ENCODE results near the gene FANCB. TPM values are rescaled to one million over a fixed set of nuclear protein-coding genes. Genes with fewer than 3 reads are reported as not detected.

FANCB gene
- total RNA-seq (7.2 TPM), polyA plus RNA-seq (1.4 TPM)
- long read RNA-seq, donor 1, result 0 reads
- long read RNA-seq, donor 2, result 0 reads
- long read RNA-seq, donor 3, result 0 reads
- long read RNA-seq, donor 4, result 0 reads
- long read RNA-seq, donor 5, result 0 reads
- long read RNA-seq, donor 6, result 0 reads
- long read RNA-seq, donor 7, result 0 reads
- long read RNA-seq, donor 8, result 0 reads
- long read RNA-seq, donor 9, partial matches to known transcripts, result 6 of 6 reads
- long read RNA-seq, donor 9, other reads (novel, unspliced or antisense), result 0 of 6 reads
- long read RNA-seq, donor 10, partial matches to known transcripts, result 0 of 1 reads
- long read RNA-seq, donor 10, other reads (novel, unspliced or antisense), result 0 of 1 reads

GRCh38 chrX:14872851-14873675 is at the start of gene FANCB, which contains the start of gene MOSPD2:
Gene FANCB, minus strand, starts transcription at chrX:14873069. Its CDS starts 7,559 bp downstream, at chrX:14865510.
Gene MOSPD2, plus strand, starts transcription at chrX:14873421. Its CDS starts 108 bp downstream, at chrX:14873529.
- WGBS, result under 1% methylated on average over 77 of the region's 78 CpGs
- no peaks in the 10 kb centered on the region for H3K36me3 ChIP-seq (ENCODE audit: control insufficient read depth in 2 of 2, insufficient read depth in 2 of 2, low read length in 1 of 2)
- DNase-seq (ENCODE audit: low read depth in 6 of 9, low spot score in 9 of 9), result peak; percentile 66 to 95 (median 85)
- peak within 1 kb of the TSS; percentile 69 to 74 for H3K4me3 ChIP-seq (ENCODE audit: low read length in 2 of 2)
- no peaks in the 10 kb centered on the region for H3K27me3 ChIP-seq (ENCODE audit: control insufficient read depth in 2 of 2, insufficient read depth in 1 of 2, low read length in 1 of 2)
- peak within 1 kb of the TSS; percentile 74 to 90 for H3K27ac ChIP-seq (ENCODE audit: low read depth in 1 of 2, low read length in 1 of 2)
- H3K4me1 ChIP-seq (ENCODE audit: control insufficient read depth in 2 of 2, insufficient read depth in 2 of 2, low read length in 2 of 2), result peaks cover 0 to 4% of the 10 kb centered on the region in 2 donors
- peaks cover 0 to 3% of the 10 kb centered on the region in 2 donors for H3K9me3 ChIP-seq (ENCODE audit: control insufficient read depth in 2 of 2, insufficient read depth in 1 of 2, low read length in 1 of 2)

GRCh38 chrX:14922437-14922836 is 49.6 kb upstream of the FANCB start:
- no peaks in the 10 kb centered on the region for H3K4me1 ChIP-seq (ENCODE audit: control insufficient read depth in 2 of 2, insufficient read depth in 2 of 2, low read length in 2 of 2)
- WGBS, result 96% methylated on average over 6 of the region's 6 CpGs

GRCh38 chrX:14920196-14920595 is 47.3 kb upstream of the FANCB start:
- H3K36me3 ChIP-seq (ENCODE audit: control insufficient read depth in 2 of 2, insufficient read depth in 2 of 2, low read length in 1 of 2), result peaks cover 4 to 10% of the 10 kb centered on the region in 2 donors
- WGBS, result 99% methylated on average over 2 of the region's 2 CpGs

More at GRCh38 chrX:14922437-14922836, 49.6 kb upstream of the FANCB start:
- Histone ChIP-seq H3K9me3 (ENCODE audit: control insufficient read depth in 2 of 2, insufficient read depth in 1 of 2, low read length in 1 of 2) (no peaks in the 10 kb centered on the region), H3K27ac (ENCODE audit: low read depth in 1 of 2, low read length in 1 of 2) (no peak overlapping the region), H3K27me3 (ENCODE audit: control insufficient read depth in 2 of 2, insufficient read depth in 1 of 2, low read length in 1 of 2) (no peaks in the 10 kb centered on the region), H3K36me3 (ENCODE audit: control insufficient read depth in 2 of 2, insufficient read depth in 2 of 2, low read length in 1 of 2) (no peaks in the 10 kb centered on the region), H3K4me3 (ENCODE audit: low read length in 2 of 2) (no peak overlapping the region)
- no peak for DNase-seq (ENCODE audit: low read depth in 6 of 9, low spot score in 9 of 9)

GRCh38 chrX:14919407-14919806 is 46.5 kb upstream of the FANCB start:
- Histone ChIP-seq H3K9me3 (ENCODE audit: control insufficient read depth in 2 of 2, insufficient read depth in 1 of 2, low read length in 1 of 2) (no peaks in the 10 kb centered on the region), H3K27ac (ENCODE audit: low read depth in 1 of 2, low read length in 1 of 2) (no peak overlapping the region), H3K4me1 (ENCODE audit: control insufficient read depth in 2 of 2, insufficient read depth in 2 of 2, low read length in 2 of 2) (no peaks in the 10 kb centered on the region), H3K27me3 (ENCODE audit: control insufficient read depth in 2 of 2, insufficient read depth in 1 of 2, low read length in 1 of 2) (no peaks in the 10 kb centered on the region), H3K36me3 (ENCODE audit: control insufficient read depth in 2 of 2, insufficient read depth in 2 of 2, low read length in 1 of 2) (peaks cover 4 to 10% of the 10 kb centered on the region in 2 donors), H3K4me3 (ENCODE audit: low read length in 2 of 2) (no peak overlapping the region)
- 27% methylated on average over 2 of the region's 2 CpGs for WGBS
- DNase-seq (ENCODE audit: low read depth in 6 of 9, low spot score in 9 of 9), result no peak

More at GRCh38 chrX:14920196-14920595, 47.3 kb upstream of the FANCB start:
- no peaks in the 10 kb centered on the region for H3K27me3 ChIP-seq (ENCODE audit: control insufficient read depth in 2 of 2, insufficient read depth in 1 of 2, low read length in 1 of 2)
- no peak overlapping the region for H3K4me3 ChIP-seq (ENCODE audit: low read length in 2 of 2)
- no peak for DNase-seq (ENCODE audit: low read depth in 6 of 9, low spot score in 9 of 9)
- H3K27ac ChIP-seq (ENCODE audit: low read depth in 1 of 2, low read length in 1 of 2), result no peak overlapping the region
- H3K4me1 ChIP-seq (ENCODE audit: control insufficient read depth in 2 of 2, insufficient read depth in 2 of 2, low read length in 2 of 2), result no peaks in the 10 kb centered on the region
- H3K9me3 ChIP-seq (ENCODE audit: control insufficient read depth in 2 of 2, insufficient read depth in 1 of 2, low read length in 1 of 2), result no peaks in the 10 kb centered on the region

- Histone ChIP-seq H3K27me3 (ENCODE audit: control insufficient read depth in 2 of 2, insufficient read depth in 1 of 2, low read length in 1 of 2) (no peaks in the 10 kb centered on the region), H3K36me3 (ENCODE audit: control insufficient read depth in 2 of 2, insufficient read depth in 2 of 2, low read length in 1 of 2) (peaks cover 4 to 10% of the 10 kb centered on the region in 2 donors), H3K4me3 (ENCODE audit: low read length in 2 of 2) (no peak overlapping the region), H3K4me1 (ENCODE audit: control insufficient read depth in 2 of 2, insufficient read depth in 2 of 2, low read length in 2 of 2) (no peaks in the 10 kb centered on the region), H3K9me3 (ENCODE audit: control insufficient read depth in 2 of 2, insufficient read depth in 1 of 2, low read length in 1 of 2) (no peaks in the 10 kb centered on the region), H3K27ac (ENCODE audit: low read depth in 1 of 2, low read length in 1 of 2) (no peak overlapping the region)
- 98% methylated on average over 3 of the region's 3 CpGs for WGBS
- DNase-seq (ENCODE audit: low read depth in 6 of 9, low spot score in 9 of 9), result no peak
These were observed 43.3 kb upstream of the FANCB start for GRCh38 chrX:14916017-14916674.

- 97% methylated on average over 3 of the region's 3 CpGs for WGBS
- Histone ChIP-seq H3K4me3 (ENCODE audit: low read length in 2 of 2) (no peak overlapping the region), H3K27ac (ENCODE audit: low read depth in 1 of 2, low read length in 1 of 2) (no peak overlapping the region), H3K4me1 (ENCODE audit: control insufficient read depth in 2 of 2, insufficient read depth in 2 of 2, low read length in 2 of 2) (no peaks in the 10 kb centered on the region), H3K36me3 (ENCODE audit: control insufficient read depth in 2 of 2, insufficient read depth in 2 of 2, low read length in 1 of 2) (peaks cover 4 to 10% of the 10 kb centered on the region in 2 donors), H3K9me3 (ENCODE audit: control insufficient read depth in 2 of 2, insufficient read depth in 1 of 2, low read length in 1 of 2) (no peaks in the 10 kb centered on the region), H3K27me3 (ENCODE audit: control insufficient read depth in 2 of 2, insufficient read depth in 1 of 2, low read length in 1 of 2) (no peaks in the 10 kb centered on the region)
- DNase-seq (ENCODE audit: low read depth in 6 of 9, low spot score in 9 of 9), result no peak
These were observed 42.7 kb upstream of the FANCB start for GRCh38 chrX:14915596-14915995.

- 98% methylated on average over 2 of the region's 2 CpGs for WGBS
- Histone ChIP-seq H3K36me3 (ENCODE audit: control insufficient read depth in 2 of 2, insufficient read depth in 2 of 2, low read length in 1 of 2) (peaks cover 4 to 10% of the 10 kb centered on the region in 2 donors), H3K4me1 (ENCODE audit: control insufficient read depth in 2 of 2, insufficient read depth in 2 of 2, low read length in 2 of 2) (no peaks in the 10 kb centered on the region), H3K4me3 (ENCODE audit: low read length in 2 of 2) (no peak overlapping the region), H3K9me3 (ENCODE audit: control insufficient read depth in 2 of 2, insufficient read depth in 1 of 2, low read length in 1 of 2) (no peaks in the 10 kb centered on the region), H3K27ac (ENCODE audit: low read depth in 1 of 2, low read length in 1 of 2) (no peak overlapping the region), H3K27me3 (ENCODE audit: control insufficient read depth in 2 of 2, insufficient read depth in 1 of 2, low read length in 1 of 2) (no peaks in the 10 kb centered on the region)
- DNase-seq (ENCODE audit: low read depth in 6 of 9, low spot score in 9 of 9), result no peak
These were observed 40.4 kb upstream of the FANCB start for GRCh38 chrX:14913241-14913640.

GRCh38 chrX:14903891-14904290 is 31.0 kb upstream of the FANCB start:
- WGBS, result 81% methylated on average over 2 of the region's 2 CpGs
- H3K27me3 ChIP-seq (ENCODE audit: control insufficient read depth in 2 of 2, insufficient read depth in 1 of 2, low read length in 1 of 2), result no peaks in the 10 kb centered on the region
- H3K4me1 ChIP-seq (ENCODE audit: control insufficient read depth in 2 of 2, insufficient read depth in 2 of 2, low read length in 2 of 2), result no peaks in the 10 kb centered on the region
- H3K27ac ChIP-seq (ENCODE audit: low read depth in 1 of 2, low read length in 1 of 2), result no peak overlapping the region
- DNase-seq (ENCODE audit: low read depth in 6 of 9, low spot score in 9 of 9), result no peak
- H3K9me3 ChIP-seq (ENCODE audit: control insufficient read depth in 2 of 2, insufficient read depth in 1 of 2, low read length in 1 of 2), result no peaks in the 10 kb centered on the region
- H3K4me3 ChIP-seq (ENCODE audit: low read length in 2 of 2), result no peak overlapping the region
- peaks cover 0 to 4% of the 10 kb centered on the region in 2 donors for H3K36me3 ChIP-seq (ENCODE audit: control insufficient read depth in 2 of 2, insufficient read depth in 2 of 2, low read length in 1 of 2)

Data from thymus (tissue), 14 donors.